Measurements from ENCODE around the gene SLC25A21. TPM values are rescaled to one million over a fixed set of nuclear protein-coding genes. Genes with fewer than 3 reads are reported as not detected.

SLC25A21 gene
- total and polyA plus RNA-seq, 2 experiments from 2014 or later = 10.6 to 12.1 TPM

DNA sequence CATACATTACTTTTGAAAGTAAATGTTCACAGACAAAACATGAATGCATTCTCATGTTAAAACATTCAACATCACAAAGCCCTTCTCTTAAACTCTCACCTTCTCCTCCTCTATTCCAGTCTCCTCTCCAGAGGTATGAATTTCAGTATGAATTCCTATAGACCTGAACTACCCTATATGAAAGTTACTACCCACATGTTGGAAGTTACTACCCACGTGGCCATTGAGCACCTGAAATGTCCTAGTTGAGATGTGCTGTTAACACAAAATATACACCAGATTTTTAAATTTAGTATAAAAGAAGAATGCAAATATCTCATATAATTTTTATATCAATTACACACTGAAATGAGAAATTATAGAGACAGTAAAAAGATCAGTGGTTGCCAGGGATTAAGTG lies 450.5 kb downstream of the SLC25A21 start (continued):
- TF ChIP-seq, protein P1, sequence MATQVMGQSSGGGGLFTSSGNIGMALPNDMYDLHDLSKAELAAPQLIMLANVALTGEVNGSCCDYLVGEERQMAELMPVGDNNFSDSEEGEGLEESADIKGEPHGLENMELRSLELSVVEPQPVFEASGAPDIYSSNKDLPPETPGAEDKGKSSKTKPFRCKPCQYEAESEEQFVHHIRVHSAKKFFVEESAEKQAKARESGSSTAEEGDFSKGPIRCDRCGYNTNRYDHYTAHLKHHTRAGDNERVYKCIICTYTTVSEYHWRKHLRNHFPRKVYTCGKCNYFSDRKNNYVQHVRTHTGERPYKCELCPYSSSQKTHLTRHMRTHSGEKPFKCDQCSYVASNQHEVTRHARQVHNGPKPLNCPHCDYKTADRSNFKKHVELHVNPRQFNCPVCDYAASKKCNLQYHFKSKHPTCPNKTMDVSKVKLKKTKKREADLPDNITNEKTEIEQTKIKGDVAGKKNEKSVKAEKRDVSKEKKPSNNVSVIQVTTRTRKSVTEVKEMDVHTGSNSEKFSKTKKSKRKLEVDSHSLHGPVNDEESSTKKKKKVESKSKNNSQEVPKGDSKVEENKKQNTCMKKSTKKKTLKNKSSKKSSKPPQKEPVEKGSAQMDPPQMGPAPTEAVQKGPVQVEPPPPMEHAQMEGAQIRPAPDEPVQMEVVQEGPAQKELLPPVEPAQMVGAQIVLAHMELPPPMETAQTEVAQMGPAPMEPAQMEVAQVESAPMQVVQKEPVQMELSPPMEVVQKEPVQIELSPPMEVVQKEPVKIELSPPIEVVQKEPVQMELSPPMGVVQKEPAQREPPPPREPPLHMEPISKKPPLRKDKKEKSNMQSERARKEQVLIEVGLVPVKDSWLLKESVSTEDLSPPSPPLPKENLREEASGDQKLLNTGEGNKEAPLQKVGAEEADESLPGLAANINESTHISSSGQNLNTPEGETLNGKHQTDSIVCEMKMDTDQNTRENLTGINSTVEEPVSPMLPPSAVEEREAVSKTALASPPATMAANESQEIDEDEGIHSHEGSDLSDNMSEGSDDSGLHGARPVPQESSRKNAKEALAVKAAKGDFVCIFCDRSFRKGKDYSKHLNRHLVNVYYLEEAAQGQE (IDR thresholded peaks at IDR 0.05; ENCODE audit: unreplicated experiment) = no peak
- TF ChIP-seq CREB1 (CRISPR knock-in tag; IDR thresholded peaks at IDR 0.05; ENCODE audit: low read depth) (no peak), NANOG (IDR thresholded peaks at IDR 0.05; ENCODE audit: borderline replicate concordance) (no peak), POLR2AphosphoS5 (IDR thresholded peaks at IDR 0.05; ENCODE audit: low read depth) (no peak), EZH2phosphoT487 (IDR thresholded peaks at IDR 0.05; ENCODE audit: unreplicated experiment) (no peak)

DNA sequence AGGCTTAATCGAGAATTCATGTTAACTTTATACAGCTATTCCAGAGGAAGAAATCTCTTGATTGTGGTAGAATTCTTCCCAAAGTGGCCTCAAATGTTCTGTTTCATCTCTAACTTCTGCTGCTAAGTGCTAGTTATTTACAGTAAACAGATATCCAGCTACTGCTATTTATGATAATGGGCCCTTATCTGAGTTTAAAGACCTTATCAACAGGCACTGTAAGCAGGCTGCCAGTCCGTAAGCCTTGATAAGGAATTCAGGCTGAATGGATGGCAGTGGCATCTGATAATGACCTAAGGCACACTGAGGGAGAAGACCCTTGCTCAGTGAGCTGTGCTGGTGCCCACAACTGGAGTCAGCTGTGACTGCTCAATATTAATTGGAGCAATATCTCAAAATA lies 451.7 kb downstream of the SLC25A21 start:
- H2AFZ ChIP-seq = no peak overlapping the region
- Mint-ChIP-seq H3K9me3 (no peaks in the 10 kb centered on the region), H3K36me3 (ENCODE audit: low read depth) (no peaks in the 10 kb centered on the region), H3K27me3 (ENCODE audit: insufficient read depth, low read depth, poor library complexity) (peaks cover 6% of the 10 kb centered on the region), H3K4me1 (peaks cover 27% of the 10 kb centered on the region), H3K27ac (no peak overlapping the region), H3K4me3 (no peak overlapping the region)
- no peaks in the 10 kb centered on the region for H3K36me3 ChIP-seq (ENCODE audit: insufficient read depth)
- H4K20me1 ChIP-seq (replicated peaks; ENCODE audit: insufficient read depth) = no peaks in the 10 kb centered on the region
- H3K27ac ChIP-seq (ENCODE audit: low read depth) = no peak overlapping the region
- no peaks in the 10 kb centered on the region; the same call in 1 of the 2 replicates for H3K9me2 ChIP-seq (ENCODE audit: insufficient read depth)
- TF ChIP-seq, protein P2, sequence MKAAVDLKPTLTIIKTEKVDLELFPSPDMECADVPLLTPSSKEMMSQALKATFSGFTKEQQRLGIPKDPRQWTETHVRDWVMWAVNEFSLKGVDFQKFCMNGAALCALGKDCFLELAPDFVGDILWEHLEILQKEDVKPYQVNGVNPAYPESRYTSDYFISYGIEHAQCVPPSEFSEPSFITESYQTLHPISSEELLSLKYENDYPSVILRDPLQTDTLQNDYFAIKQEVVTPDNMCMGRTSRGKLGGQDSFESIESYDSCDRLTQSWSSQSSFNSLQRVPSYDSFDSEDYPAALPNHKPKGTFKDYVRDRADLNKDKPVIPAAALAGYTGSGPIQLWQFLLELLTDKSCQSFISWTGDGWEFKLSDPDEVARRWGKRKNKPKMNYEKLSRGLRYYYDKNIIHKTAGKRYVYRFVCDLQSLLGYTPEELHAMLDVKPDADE (IDR thresholded peaks at IDR 0.05) = no peak
- no peak for TF ChIP-seq ZNF114 (CRISPR knock-in tag; IDR thresholded peaks at IDR 0.05)
- TF ChIP-seq JUNB (IDR thresholded peaks at IDR 0.05; ENCODE audit: unreplicated experiment) = no peak
- TF ChIP-seq ZNF331 (CRISPR knock-in tag; IDR thresholded peaks at IDR 0.05; ENCODE audit: low read depth) = no peak
- TF ChIP-seq, protein P1 (IDR thresholded peaks at IDR 0.05; ENCODE audit: unreplicated experiment) = no peak
- TF ChIP-seq NANOG (IDR thresholded peaks at IDR 0.05; ENCODE audit: borderline replicate concordance) = no peak
- no peak for TF ChIP-seq POLR2AphosphoS5 (IDR thresholded peaks at IDR 0.05; ENCODE audit: low read depth)
- no peak for TF ChIP-seq STAT1 (IDR thresholded peaks at IDR 0.05; ENCODE audit: unreplicated experiment)
- no peak for TF ChIP-seq EZH2phosphoT487 (IDR thresholded peaks at IDR 0.05; ENCODE audit: unreplicated experiment)
- TF ChIP-seq CREB1 (CRISPR knock-in tag; IDR thresholded peaks at IDR 0.05; ENCODE audit: low read depth) = no peak
- ATAC-seq = no peak
- DNase-seq (ENCODE audit: low spot score) = no peak
- H3K79me2 ChIP-seq (replicated peaks; ENCODE audit: insufficient read depth) = no peaks in the 10 kb centered on the region
- no peaks in the 10 kb centered on the region for H3F3A ChIP-seq (replicated peaks; ENCODE audit: low read depth)
- H3K27me3 ChIP-seq (ENCODE audit: insufficient read depth) = no peaks in the 10 kb centered on the region
- H3K4me3 ChIP-seq = no peak overlapping the region
- peaks cover 16% of the 10 kb centered on the region for H3K4me1 ChIP-seq (ENCODE audit: insufficient read depth)
- no peak overlapping the region for H3K4me2 ChIP-seq

Measured in GM23338 (cell line).